Measurements from ENCODE around the gene MRM2. TPM values are rescaled to one million over a fixed set of nuclear protein-coding genes. Genes with fewer than 3 reads are reported as not detected.

MRM2 gene
- total RNA-seq, 4 donors from 2014 or later: 12.2 to 15.5 (median 14.1) TPM

DNA sequence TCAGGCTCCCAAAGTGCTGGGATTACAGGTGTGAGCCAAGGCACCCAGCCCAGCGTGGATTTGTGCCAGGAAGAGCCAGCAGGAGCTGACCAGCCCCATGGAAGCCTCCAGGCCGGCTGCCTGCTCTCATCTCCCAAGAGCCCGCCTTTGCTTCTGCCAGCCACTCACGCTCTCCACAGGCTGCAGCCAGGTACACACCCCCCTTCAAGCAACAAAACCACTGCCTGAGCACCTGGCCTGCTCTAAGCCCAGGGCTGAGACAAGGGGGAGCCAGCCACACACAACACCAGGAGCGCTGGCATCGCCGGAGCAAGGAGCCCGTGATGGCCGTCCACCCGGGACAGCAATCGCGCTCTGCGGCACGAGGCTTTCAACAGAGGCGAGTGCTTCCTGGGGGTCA lies 43.8 kb downstream of the MRM2 start:
- TF ChIP-seq, protein P1, sequence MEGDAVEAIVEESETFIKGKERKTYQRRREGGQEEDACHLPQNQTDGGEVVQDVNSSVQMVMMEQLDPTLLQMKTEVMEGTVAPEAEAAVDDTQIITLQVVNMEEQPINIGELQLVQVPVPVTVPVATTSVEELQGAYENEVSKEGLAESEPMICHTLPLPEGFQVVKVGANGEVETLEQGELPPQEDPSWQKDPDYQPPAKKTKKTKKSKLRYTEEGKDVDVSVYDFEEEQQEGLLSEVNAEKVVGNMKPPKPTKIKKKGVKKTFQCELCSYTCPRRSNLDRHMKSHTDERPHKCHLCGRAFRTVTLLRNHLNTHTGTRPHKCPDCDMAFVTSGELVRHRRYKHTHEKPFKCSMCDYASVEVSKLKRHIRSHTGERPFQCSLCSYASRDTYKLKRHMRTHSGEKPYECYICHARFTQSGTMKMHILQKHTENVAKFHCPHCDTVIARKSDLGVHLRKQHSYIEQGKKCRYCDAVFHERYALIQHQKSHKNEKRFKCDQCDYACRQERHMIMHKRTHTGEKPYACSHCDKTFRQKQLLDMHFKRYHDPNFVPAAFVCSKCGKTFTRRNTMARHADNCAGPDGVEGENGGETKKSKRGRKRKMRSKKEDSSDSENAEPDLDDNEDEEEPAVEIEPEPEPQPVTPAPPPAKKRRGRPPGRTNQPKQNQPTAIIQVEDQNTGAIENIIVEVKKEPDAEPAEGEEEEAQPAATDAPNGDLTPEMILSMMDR (IDR thresholded peaks at IDR 0.05; ENCODE audit: low read depth): no peak

DNA sequence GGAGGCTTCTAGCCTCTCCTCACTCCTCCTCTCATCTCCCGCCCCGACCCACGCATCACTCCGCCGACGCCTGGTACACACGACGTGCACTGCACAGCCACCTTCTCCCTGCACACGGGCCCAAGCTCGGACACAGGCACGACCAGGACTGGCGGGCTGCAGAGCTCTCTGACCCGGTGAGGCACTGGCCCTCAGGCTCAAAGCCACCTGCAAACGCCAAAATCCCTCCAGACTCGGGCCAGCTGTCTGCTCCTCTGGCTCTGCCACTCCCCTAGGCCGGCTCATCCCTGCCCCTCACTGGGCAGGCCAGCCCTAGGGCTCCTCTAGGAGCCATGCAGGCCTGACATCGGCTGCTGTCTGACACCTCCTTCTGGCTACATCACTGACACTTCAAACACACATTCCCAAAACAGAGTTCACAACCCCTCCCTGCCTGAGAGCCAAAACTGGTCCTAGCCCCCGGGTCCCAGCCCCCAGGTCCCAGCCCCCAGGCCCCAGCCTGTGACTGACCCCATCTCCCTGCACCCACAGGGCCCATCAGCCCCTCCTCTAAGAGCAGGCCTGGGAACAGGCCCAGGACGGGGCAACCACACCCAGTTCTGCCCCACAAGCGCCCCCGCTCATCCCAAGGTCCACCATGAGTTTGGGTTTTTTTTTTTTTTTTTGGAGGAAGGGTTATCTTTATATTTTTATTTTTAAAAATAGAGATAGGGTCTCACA lies 44.4 kb downstream of the MRM2 start:
- TF ChIP-seq, protein P1 (IDR thresholded peaks at IDR 0.05; ENCODE audit: low read depth): no peak

DNA sequence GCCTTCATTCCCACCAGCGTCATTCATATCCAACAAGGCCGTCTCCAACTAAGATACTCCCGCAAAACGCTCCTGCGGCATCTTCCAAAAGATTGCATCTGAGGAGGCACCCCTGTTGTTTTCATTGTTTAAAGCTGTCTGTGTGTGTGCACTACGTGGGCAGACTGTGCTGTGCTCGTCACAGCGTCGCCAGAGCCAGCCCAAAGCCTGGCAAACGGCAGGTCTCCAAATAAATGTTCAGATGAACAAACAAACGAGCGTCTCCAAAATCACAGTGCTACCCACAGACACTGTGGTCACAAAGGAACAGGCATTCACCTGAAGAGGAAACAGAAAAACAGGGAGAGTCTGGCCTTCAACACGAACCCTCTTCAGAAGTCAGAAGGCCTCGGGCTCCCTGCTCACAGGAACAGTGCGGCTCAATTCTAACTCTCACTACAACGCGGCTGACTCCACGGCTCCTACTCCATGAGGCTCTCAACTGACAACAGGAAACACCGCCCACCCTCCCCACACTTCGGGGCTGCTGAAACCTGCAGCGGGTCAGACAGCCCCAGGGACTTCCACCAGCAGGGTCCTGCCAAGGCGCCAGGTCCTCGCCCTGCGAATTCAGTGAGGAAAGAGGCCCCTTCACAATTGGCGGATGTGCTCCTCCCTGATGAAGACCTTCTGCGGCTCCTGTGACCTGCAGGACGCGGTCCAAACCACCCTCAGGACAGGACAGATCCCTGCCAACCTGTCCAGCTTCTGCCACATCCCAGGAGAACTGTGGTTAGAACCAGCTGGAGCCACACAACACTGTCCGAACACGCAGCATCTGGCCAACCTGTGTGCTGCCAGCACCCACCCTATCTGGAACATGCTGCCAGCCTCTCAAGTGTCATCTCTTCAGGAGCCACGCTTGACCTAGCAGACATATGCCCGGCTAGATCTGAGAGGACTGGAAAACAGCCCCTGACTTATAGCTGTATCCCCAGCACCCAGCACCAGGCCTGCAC lies 45.3 kb downstream of the MRM2 start:
- TF ChIP-seq, protein P1 (IDR thresholded peaks at IDR 0.05; ENCODE audit: low read depth): no peak

DNA sequence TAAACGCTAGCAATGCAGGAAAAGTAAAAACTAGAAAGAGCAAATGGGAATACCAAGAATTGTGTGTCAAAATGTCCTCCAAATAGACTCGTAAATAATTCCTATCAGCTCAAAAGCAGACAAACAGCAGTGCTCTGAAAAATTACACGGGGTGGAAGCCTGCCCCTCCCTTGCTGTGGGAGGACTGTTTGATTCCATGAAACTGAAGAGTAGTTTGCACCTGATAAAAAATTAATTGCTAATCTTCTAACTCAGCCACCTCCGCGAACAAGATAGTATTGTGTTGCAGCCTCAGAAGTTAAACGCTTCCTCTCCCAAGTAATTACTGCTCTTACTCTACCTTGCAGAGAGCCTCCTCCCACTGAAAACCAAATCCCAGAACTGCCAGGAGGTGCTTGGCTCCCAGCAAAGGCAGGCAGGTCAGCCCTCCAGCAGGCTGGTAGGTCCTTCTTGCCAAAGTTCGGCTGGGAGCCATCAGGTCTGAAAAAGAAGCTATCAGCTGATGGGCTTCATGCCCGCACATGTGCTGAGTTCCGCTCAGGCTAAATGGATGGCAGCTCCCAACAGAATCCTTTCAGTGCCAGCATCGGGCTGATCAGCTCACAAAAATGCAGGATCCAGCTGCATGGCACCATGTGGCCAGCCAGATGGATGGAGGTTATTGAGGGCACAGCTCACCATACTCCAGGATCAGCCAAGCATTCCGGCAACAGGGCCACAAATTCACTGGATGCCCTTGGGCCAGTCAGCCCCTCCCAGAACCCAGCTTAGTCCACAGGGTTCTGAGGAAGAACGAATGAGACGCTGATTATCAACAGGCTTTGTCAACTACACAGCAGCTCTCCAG lies 46.4 kb downstream of the MRM2 start:
- TF ChIP-seq, protein P1 (IDR thresholded peaks at IDR 0.05; ENCODE audit: low read depth): no peak

DNA sequence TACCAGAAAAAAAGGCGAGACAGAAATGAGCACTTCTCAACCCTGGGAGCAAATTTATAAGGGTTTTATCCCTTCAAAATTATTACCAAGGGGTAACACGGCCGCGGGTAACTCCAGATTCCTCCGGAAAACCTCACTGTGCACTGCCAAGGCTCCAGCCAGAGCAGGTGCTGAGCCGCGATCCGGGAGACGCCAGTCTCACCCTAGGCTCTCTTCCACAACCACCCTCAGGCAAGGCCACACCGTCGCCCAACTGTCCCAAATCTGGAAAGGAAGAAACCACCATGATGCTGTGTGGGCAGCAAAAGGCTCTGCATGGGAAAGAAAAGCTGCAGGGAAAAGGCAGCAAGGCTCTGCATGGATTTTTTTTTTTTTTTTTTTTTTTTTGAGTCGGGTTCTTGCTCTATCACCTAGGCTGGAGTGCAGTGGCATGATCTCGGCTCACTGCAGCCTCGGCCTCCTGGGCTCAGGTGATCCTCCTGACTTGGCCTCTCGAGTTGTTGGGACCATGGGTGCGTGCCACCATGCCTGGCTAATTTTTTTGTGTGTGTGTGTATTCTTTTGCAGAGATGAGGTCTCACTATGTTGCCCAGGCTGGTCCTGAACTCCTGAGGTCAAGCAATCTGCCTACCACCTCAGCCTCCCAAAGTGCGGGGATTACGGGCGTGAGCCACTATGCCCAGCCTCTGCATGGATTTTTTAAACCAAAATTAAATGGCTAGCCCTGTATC lies 48.3 kb downstream of the MRM2 start:
- TF ChIP-seq, protein P1 (IDR thresholded peaks at IDR 0.05; ENCODE audit: low read depth): no peak

DNA sequence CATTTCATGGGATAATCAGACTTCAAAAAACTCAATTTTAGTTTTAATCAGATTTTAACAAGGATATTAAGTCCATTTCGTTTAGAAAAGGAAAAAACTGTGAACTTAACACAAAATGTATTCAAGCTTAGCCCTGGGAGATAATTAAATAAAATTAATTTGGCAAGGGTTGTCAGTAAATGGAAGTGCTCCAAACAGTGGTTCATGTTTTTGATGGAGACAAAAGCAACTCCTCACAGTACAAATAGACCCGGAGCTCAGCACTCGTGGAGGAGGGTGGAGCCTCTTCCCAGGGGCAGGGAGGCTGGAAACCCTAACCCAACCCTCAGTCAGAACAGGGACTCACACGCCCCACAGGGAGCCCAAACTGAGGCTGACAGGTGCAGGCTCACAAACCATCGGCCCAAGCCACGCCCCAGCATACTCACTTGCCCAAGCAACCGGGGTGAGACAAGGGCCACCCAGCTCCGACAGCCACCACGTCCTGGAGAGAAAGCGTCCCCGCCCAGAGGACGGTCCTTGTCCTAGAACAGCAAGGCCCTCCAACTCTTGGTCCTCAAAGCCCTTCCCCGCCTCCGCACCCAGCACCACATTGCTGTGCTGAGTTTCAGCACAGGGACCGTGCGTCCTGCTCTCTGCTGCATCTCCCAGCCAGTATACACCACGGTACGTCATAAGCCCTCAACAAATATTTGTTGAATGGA lies 49.0 kb downstream of the MRM2 start:
- TF ChIP-seq, protein P1 (IDR thresholded peaks at IDR 0.05; ENCODE audit: low read depth): no peak
